Transverse colon (tissue), 4 donors: Measurements from ENCODE around the gene WFDC8. TPM values are rescaled to one million over a fixed set of nuclear protein-coding genes. Genes with fewer than 3 reads are reported as not detected.
"Not testable (repeated sequence)": the region's sequence is repeated elsewhere in the genome, so short reads cannot be mapped to it uniquely, and the experiment has no call there.

Source experiments
- DNase-seq: peaks from one replicate; pipeline ENCODE4 v3.0.0-alpha.2; 2019
- H3K27ac ChIP-seq, 4 donors: fragments of 200-600 bp; sonication (generic); 2 replicates each; pipeline ENCODE4 v1.5.1; 2016 to 2018; ENCODE audit warnings: inconsistent platforms in 4 of 4
- H3K27me3 ChIP-seq: fragments of 200-600 bp; sonication (generic); 2 replicates; pipeline ENCODE4 v1.5.1; 2017; ENCODE audit warnings: inconsistent platforms
- H3K36me3 ChIP-seq, 4 donors: fragments of 200-600 bp; sonication (generic); 2 replicates each; pipeline ENCODE4 v1.5.1; 2017 to 2019; ENCODE audit warnings: inconsistent platforms in 4 of 4
- H3K4me1 ChIP-seq, 4 donors: fragments of 200-600 bp; sonication (generic); 2 replicates each; pipeline ENCODE4 v1.5.1; 2017 to 2020; ENCODE audit warnings: inconsistent platforms in 4 of 4
- H3K4me3 ChIP-seq, 4 donors: fragments of 200-600 bp; sonication (generic); 1 replicate in 1 of 4; 2 replicates in 3 of 4; pipeline versions ENCODE4 v1.5.1 to v1.6.1; 2017 to 2019; ENCODE audit warnings: inconsistent platforms in 4 of 4
- H3K9me3 ChIP-seq, 2 donors: fragments of 200-600 bp; sonication (generic); 2 replicates each; pipeline ENCODE4 v1.5.1; 2017 to 2019; ENCODE audit warnings: inconsistent platforms in 2 of 2
- EP300 ChIP-seq: sonication (generic); formaldehyde crosslinking; IDR thresholded peaks from one replicate; pipeline ENCODE4 v1.6.1; 2017; ENCODE audit warnings: antibody characterized with exemption, low read depth
- POLR2A ChIP-seq: fragments of 450-650 bp; IDR thresholded peaks from one replicate; pipeline ENCODE4 v1.6.1; 2016; ENCODE audit warnings: antibody characterized with exemption, mild to moderate bottlenecking, moderate library complexity
- POLR2AphosphoS5 ChIP-seq, 3 donors: sonication (generic); formaldehyde crosslinking; IDR thresholded peaks; one replicate each; pipeline ENCODE4 v1.6.1; 2016; ENCODE audit warnings: antibody characterized with exemption in 3 of 3
- WGBS, 2 donors: methylation state at CpG; one replicate each; pipeline ENCODE4 v1.1.5; 2018; ENCODE audit warnings: low coverage in 1 of 2; 5-methylcytosine and 5-hydroxymethylcytosine counted together
- in situ Hi-C, 4 donors: fragments of 200-750 bp; cut with MboI; loops; one replicate each; pipeline versions ENCODE4 v1.15.0 to v1.15.1; 2017; ENCODE audit warnings: low sequenced_read_pairs in 3 of 4, low pct_ligation_motif_present in 1 of 4, low pct_unique_long_range_greater_than_20kb in 1 of 4
- intact Hi-C: fragments of 100-400 bp; cut with DNase I; formaldehyde crosslinking; loops from one replicate; pipeline ENCODE4 v1.15.1; 2023; ENCODE audit warnings: low total_unique reads
- total RNA-seq, 4 donors: library from RNA; depleted of rRNA; stranded (reverse); fragments of >200 nt; gene quantifications; one replicate each; pipeline ENCODE4 v1.1.0, GENCODE V29; 2016
- TF ChIP-seq, protein P1 (sequence below), 5 experiments: fragments of 200-600 bp in 3 of 5; fragments of 450-650 bp in 2 of 5; sonication (generic) in 3 of 5; IDR thresholded peaks; 1 replicate in 2 of 5; 2 replicates in 3 of 5; pipeline ENCODE4 v1.5.1; 2016 to 2017; ENCODE audit warnings: antibody characterized with exemption in 5 of 5, inconsistent platforms in 3 of 5, mild to moderate bottlenecking in 2 of 5, moderate library complexity in 1 of 5

WFDC8 gene
- total RNA-seq, 4 donors from 2014 or later = not detected

DNA sequence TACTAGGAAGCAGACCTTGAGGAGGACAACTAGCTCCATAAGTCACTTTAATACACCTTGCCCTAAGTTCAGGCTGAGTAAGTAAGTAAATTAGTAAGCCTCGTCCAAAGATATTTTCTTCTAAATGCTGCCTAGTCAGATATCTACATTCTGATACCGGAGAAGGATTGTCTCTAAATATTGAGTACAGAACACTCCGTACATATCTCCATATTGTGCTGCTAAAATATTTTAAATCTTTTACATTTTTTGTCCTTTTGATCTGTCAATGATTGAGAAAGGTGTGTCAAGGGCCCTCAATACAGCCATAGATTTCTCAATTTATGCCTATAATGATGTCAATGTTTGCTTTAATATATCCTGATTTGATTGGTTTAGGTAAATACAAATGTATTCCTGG is 3.2 kb downstream of the WFDC8 start:
- 82 to 88% methylated on average over 3 of the region's 3 CpGs for WGBS, 2 donors
- Histone ChIP-seq H3K27ac (no peak overlapping the region), H3K4me3 (no peak overlapping the region), H3K9me3 (no peaks in the 10 kb centered on the region), H3K4me1 (no peaks in the 10 kb centered on the region), H3K36me3 (no peaks in the 10 kb centered on the region), H3K27me3 (peaks cover 3% of the 10 kb centered on the region)
- intact Hi-C loops = no loop called here
- no peak for DNase-seq
- in situ Hi-C loops = loop anchor here in 1 of 4 donors (25.0 kb wide), 1 partner anchor 186 kb away; no protein-coding TSS in a partner anchor
- TF ChIP-seq POLR2AphosphoS5 (IDR thresholded peaks at IDR 0.05) (no peak), EP300 (no peak), POLR2A (no peak)
- TF ChIP-seq, protein P1, sequence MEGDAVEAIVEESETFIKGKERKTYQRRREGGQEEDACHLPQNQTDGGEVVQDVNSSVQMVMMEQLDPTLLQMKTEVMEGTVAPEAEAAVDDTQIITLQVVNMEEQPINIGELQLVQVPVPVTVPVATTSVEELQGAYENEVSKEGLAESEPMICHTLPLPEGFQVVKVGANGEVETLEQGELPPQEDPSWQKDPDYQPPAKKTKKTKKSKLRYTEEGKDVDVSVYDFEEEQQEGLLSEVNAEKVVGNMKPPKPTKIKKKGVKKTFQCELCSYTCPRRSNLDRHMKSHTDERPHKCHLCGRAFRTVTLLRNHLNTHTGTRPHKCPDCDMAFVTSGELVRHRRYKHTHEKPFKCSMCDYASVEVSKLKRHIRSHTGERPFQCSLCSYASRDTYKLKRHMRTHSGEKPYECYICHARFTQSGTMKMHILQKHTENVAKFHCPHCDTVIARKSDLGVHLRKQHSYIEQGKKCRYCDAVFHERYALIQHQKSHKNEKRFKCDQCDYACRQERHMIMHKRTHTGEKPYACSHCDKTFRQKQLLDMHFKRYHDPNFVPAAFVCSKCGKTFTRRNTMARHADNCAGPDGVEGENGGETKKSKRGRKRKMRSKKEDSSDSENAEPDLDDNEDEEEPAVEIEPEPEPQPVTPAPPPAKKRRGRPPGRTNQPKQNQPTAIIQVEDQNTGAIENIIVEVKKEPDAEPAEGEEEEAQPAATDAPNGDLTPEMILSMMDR (IDR thresholded peaks at IDR 0.05) = no peak

DNA sequence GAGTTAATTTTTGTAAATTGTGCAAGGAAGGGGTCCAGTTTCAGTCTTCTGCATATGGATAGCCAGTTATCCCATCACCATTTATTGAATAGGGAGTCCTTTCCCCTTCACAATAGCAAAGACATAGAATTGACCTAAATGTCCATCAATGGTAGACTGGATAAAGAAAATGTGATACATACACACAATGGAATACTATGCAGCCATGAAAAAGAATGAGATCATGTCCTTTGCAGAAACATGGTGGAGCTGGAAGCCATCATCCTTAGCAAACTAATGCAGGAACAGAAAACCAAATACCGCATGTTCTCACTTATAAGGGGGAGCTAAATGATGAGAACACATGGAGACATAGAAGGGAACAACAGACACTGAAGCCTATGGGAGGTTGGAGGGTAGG is 9.4 kb downstream of the WFDC8 start:
- H3K27ac ChIP-seq, in situ Hi-C loops, intact Hi-C loops, DNase-seq, H3K4me1 ChIP-seq, H3K4me3 ChIP-seq, H3K36me3 ChIP-seq, H3K27me3 ChIP-seq, H3K9me3 ChIP-seq: not testable (repeated sequence)
- 89 to 100% methylated on average over 1 of the region's 1 CpG for WGBS, 2 donors

DNA sequence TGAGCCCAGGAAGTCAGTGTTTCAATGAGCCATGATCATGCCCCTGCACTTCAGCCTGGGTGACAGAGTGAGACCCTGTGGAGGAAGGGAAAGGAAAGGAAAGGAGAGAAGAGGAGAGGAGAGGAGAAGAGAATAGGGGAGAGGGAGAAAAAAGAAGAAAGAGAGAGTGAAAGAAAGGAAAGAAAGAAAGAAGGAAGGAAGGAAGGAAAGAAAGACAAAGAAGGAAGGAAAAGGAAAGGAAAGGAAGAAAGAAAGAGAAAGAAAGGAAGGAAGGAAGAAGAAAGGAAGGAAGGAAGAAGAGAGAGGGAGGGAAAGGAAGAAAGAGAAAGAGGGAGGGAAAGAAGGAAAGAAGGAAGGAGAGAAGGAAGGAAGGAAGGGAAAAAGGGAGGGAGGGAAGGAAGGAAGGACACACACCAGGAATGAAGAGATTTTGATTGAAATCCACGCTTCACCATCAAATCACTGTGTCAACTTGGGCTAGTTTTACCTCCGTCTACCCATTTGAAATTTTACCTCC is 14.3 kb downstream of the WFDC8 start:
- H3K27me3 ChIP-seq = peaks cover 7% of the 10 kb centered on the region
- no peaks in the 10 kb centered on the region for H3K9me3 ChIP-seq
- H3K27ac ChIP-seq = no peak overlapping the region
- no peak for DNase-seq
- no peaks in the 10 kb centered on the region for H3K36me3 ChIP-seq
- H3K4me3 ChIP-seq = no peak overlapping the region
- WGBS, 2 donors = 82 to 83% methylated on average over 2 of the region's 2 CpGs
- in situ Hi-C loops = no loop called here
- no peaks in the 10 kb centered on the region for H3K4me1 ChIP-seq
- TF ChIP-seq, protein P1 (IDR thresholded peaks at IDR 0.05) = no peak
- TF ChIP-seq POLR2A (no peak), POLR2AphosphoS5 (IDR thresholded peaks at IDR 0.05) (no peak), EP300 (no peak)
- intact Hi-C loops = no loop called here

DNA sequence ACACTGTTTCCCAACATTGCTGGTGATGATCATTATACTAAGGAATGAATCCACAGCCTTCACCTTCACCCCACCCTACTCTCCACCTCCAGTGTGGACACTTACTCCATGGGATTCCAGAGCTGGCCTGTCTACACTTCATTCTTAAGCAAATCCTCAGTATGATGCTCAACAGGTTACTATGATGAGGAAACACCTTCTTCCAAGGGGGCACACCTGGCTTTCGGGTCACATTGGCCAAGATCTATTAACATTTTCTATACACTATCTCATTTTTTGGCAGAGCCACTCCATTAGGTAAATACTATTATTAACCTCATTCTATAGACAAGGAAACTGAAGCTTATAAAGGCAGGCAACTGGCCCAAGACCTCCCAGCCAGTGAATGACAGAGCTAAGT is 23.9 kb downstream of the WFDC8 start:
- TF ChIP-seq EP300 (no peak), POLR2AphosphoS5 (IDR thresholded peaks at IDR 0.05) (no peak), POLR2A (no peak)
- TF ChIP-seq, protein P1 (IDR thresholded peaks at IDR 0.05) = no peak
- in situ Hi-C loops = no loop called here
- H3K4me3 ChIP-seq = no peak overlapping the region
- intact Hi-C loops = no loop called here
- no peaks in the 10 kb centered on the region for H3K36me3 ChIP-seq
- peaks cover 2% of the 10 kb centered on the region for H3K27me3 ChIP-seq
- 86 to 100% methylated on average over 1 of the region's 1 CpG for whole genome bisulfite sequencing, 2 donors
- H3K4me1 ChIP-seq = peaks cover 0 to 6% (median 0%) of the 10 kb centered on the region in 4 donors
- H3K27ac ChIP-seq = no peak overlapping the region
- DNase-seq = no peak
- no peaks in the 10 kb centered on the region for H3K9me3 ChIP-seq

- Histone ChIP-seq H3K4me1 (peaks cover 0 to 6% (median 0%) of the 10 kb centered on the region in 4 donors), H3K36me3 (no peaks in the 10 kb centered on the region), H3K27me3 (no peaks in the 10 kb centered on the region), H3K9me3 (no peaks in the 10 kb centered on the region), H3K27ac (peak overlapping the region in 1 of 4 donors; percentile 46), H3K4me3 (no peak overlapping the region)
- TF ChIP-seq EP300 (no peak), POLR2A (no peak)
- DNase-seq = no peak
- in situ Hi-C loops = no loop called here
- WGBS, 2 donors = 58 to 75% methylated on average over 2 of the region's 2 CpGs
- intact Hi-C loops = no loop called here
Observed at GRCh38 chr20:45552456-45552855, 26.6 kb downstream of the WFDC8 start.
